HEK293 (cell line): ENCODE data around the gene ZNF445.

Source experiments
- CTCF ChIA-PET: fragments of 350-600 bp; formaldehyde crosslinking; extraction: SDS; loops from one replicate; lab custom pipeline; 2021; ENCODE audit warnings: antibody characterized with exemption; lab: Yijun Ruan, JAX
- POLR2A ChIA-PET: fragments of 300-600 bp; formaldehyde crosslinking; extraction: SDS; loops from one replicate; lab custom pipeline; 2020; ENCODE audit warnings: antibody characterized with exemption, inconsistent platforms; lab: Yijun Ruan, JAX
- H3K27ac ChIP-seq: fragments of 200-500 bp; sonication (Bioruptor generic); 2 replicates; pipeline ENCODE4 v1.5.1; 2014; ENCODE audit warnings: low read depth, low read length, control low read depth, inconsistent platforms; ENCODE audit errors: extremely low read depth
- H3K36me3 ChIP-seq, 2 experiments: fragments of 200-500 bp in 1 of 2; sonication (Bioruptor generic) in 1 of 2; 1 replicate in 1 of 2; 2 replicates in 1 of 2; pipeline ENCODE4 v1.5.1; 2014 to 2017; ENCODE audit warnings: inconsistent platforms in 2 of 2, low read length in 2 of 2; ENCODE audit not compliant: control insufficient read depth in 2 of 2, insufficient read depth in 1 of 2
- H3K4me1 ChIP-seq: fragments of 200-500 bp; sonication (Bioruptor generic); 2 replicates; pipeline ENCODE4 v1.5.1; 2014; ENCODE audit warnings: mild to moderate bottlenecking, low read length, inconsistent platforms; ENCODE audit not compliant: control insufficient read depth, insufficient read depth
- H3K4me3 ChIP-seq: 2 replicates; pipeline ENCODE4 v1.5.1; 2011; ENCODE audit warnings: low read depth, mild to moderate bottlenecking, control low read depth, low read length, moderate library complexity
- H3K9me3 ChIP-seq: fragments of 200-500 bp; sonication (Bioruptor generic); 2 replicates; pipeline ENCODE4 v1.5.1; 2014; ENCODE audit warnings: low read depth, low read length, inconsistent platforms; ENCODE audit not compliant: control insufficient read depth, insufficient read depth
- FEZF1 ChIP-seq: fragments of 450-650 bp; formaldehyde crosslinking; IDR thresholded peaks from 2 replicates; pipeline ENCODE4 v1.5.1; 2016; ENCODE audit warnings: missing biosample characterization, missing genetic modification characterization
- KLF9 ChIP-seq: fragments of 450-650 bp; formaldehyde crosslinking; IDR thresholded peaks from 2 replicates; pipeline ENCODE4 v1.5.1; 2016; ENCODE audit warnings: missing biosample characterization, missing genetic modification characterization, low read depth
- OSR2 ChIP-seq: fragments of 450-650 bp; formaldehyde crosslinking; IDR thresholded peaks from 2 replicates; pipeline ENCODE4 v1.5.1; 2016; ENCODE audit warnings: missing biosample characterization, missing genetic modification characterization
- PATZ1 ChIP-seq: fragments of 450-650 bp; formaldehyde crosslinking; IDR thresholded peaks from 2 replicates; pipeline ENCODE4 v1.5.1; 2016; ENCODE audit warnings: missing biosample characterization, missing genetic modification characterization
- PRDM2 ChIP-seq: fragments of 450-650 bp; formaldehyde crosslinking; IDR thresholded peaks from 2 replicates; pipeline ENCODE4 v1.5.1; 2016; ENCODE audit warnings: missing biosample characterization, missing genetic modification characterization, borderline replicate concordance
- SP3 ChIP-seq: fragments of 450-650 bp; formaldehyde crosslinking; IDR thresholded peaks from 2 replicates; pipeline ENCODE4 v1.5.1; 2016; ENCODE audit warnings: missing biosample characterization, missing genetic modification characterization
- ZFHX2 ChIP-seq: fragments of 450-650 bp; formaldehyde crosslinking; conservative IDR thresholded peaks from 2 replicates; pipeline ENCODE4 v1.5.1; 2016; ENCODE audit warnings: missing biosample characterization, missing genetic modification characterization
- ZNF48 ChIP-seq: fragments of 450-650 bp; formaldehyde crosslinking; IDR thresholded peaks from 2 replicates; pipeline ENCODE4 v1.5.1; 2016; ENCODE audit warnings: missing biosample characterization, missing genetic modification characterization
- ZNF510 ChIP-seq: fragments of 450-650 bp; formaldehyde crosslinking; IDR thresholded peaks from 2 replicates; pipeline ENCODE4 v1.5.1; 2018; ENCODE audit warnings: mild to moderate bottlenecking, missing genetic modification characterization, missing biosample characterization; ENCODE audit not compliant: insufficient replicate concordance
- ZNF585B ChIP-seq: fragments of 450-650 bp; formaldehyde crosslinking; IDR thresholded peaks from 2 replicates; pipeline ENCODE4 v1.5.1; 2016; ENCODE audit warnings: missing biosample characterization, missing genetic modification characterization
- ZNF600 ChIP-seq: fragments of 450-650 bp; formaldehyde crosslinking; IDR thresholded peaks from 2 replicates; pipeline ENCODE4 v1.5.1; 2016; ENCODE audit warnings: missing biosample characterization, missing genetic modification characterization
- ZNF654 ChIP-seq: fragments of 450-650 bp; formaldehyde crosslinking; IDR thresholded peaks from 2 replicates; pipeline ENCODE4 v1.5.1; 2016; ENCODE audit warnings: low read depth, missing biosample characterization, missing genetic modification characterization
- ZNF670 ChIP-seq: fragments of 450-650 bp; formaldehyde crosslinking; IDR thresholded peaks from 2 replicates; pipeline ENCODE4 v1.5.1; 2016; ENCODE audit warnings: missing biosample characterization, missing genetic modification characterization, low read depth
- ZNF830 ChIP-seq: fragments of 450-650 bp; IDR thresholded peaks from 2 replicates; pipeline ENCODE4 v1.5.0; 2018; ENCODE audit warnings: missing biosample characterization, missing genetic modification characterization, low read depth, mild to moderate bottlenecking, moderate library complexity
- TF ChIP-seq, protein P1 (sequence below): fragments of 450-650 bp; formaldehyde crosslinking; IDR thresholded peaks from 2 replicates; pipeline ENCODE4 v1.5.1; 2016; ENCODE audit warnings: missing biosample characterization, missing genetic modification characterization
- TF ChIP-seq, protein P2 (sequence below): fragments of 450-650 bp; formaldehyde crosslinking; IDR thresholded peaks from 2 replicates; pipeline ENCODE4 v1.5.1; 2016; ENCODE audit warnings: missing biosample characterization, missing genetic modification characterization

ZNF445 gene

GRCh38 chr3:44411031-44411645 is 66.3 kb downstream of the ZNF445 start (continued):
- no peak for TF ChIP-seq PATZ1 (tag by site-specific recombination)
- no peak for TF ChIP-seq ZNF670
- no peak for TF ChIP-seq ZNF48
- no peak for TF ChIP-seq ZNF600 (tag by site-specific recombination)
- TF ChIP-seq ZNF585B (tag by site-specific recombination) = no peak
- TF ChIP-seq, protein P1, sequence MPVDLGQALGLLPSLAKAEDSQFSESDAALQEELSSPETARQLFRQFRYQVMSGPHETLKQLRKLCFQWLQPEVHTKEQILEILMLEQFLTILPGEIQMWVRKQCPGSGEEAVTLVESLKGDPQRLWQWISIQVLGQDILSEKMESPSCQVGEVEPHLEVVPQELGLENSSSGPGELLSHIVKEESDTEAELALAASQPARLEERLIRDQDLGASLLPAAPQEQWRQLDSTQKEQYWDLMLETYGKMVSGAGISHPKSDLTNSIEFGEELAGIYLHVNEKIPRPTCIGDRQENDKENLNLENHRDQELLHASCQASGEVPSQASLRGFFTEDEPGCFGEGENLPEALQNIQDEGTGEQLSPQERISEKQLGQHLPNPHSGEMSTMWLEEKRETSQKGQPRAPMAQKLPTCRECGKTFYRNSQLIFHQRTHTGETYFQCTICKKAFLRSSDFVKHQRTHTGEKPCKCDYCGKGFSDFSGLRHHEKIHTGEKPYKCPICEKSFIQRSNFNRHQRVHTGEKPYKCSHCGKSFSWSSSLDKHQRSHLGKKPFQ (tag by site-specific recombination) = no peak
- TF ChIP-seq ZNF654 (tag by site-specific recombination) = no peak
- TF ChIP-seq, all 188 proteins: peak for 0

DNA sequence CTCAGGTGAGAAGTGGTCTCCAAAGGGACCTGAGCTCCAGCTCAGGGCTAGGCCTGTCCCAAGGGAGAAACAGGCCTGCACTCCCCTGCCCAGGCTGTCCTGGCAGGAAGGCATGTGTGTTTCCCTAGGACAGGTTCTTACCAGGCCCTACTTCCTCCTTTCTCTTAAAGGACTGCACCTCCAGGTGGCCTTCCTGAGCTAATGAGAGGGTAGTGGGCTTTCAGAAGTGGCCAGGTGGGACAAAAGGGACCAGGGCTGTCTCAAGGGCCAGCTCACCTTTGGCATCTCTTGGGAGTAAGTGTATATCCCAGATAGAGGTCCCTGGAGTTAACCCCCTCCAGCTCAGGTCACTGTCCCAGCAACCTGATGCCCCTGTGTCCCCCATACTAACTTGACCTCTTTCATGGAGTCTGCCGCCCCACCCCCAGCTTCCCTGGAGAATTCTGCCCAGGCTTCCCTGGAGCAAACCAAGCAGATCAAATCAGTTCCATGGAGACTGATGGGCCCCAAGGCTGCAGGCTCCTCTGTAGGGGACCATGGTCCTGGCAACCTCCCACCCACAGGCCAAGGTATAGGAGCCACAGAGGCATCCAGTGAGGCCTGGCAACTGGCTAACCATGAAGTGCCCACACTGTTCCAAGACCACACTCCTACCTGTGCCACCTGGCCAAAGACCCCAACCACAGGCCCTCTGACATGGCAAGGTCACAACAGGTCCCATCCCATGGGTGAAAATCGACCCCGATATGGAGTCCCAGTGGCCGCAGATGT is 67.6 kb downstream of the ZNF445 start:
- H3K36me3 ChIP-seq = no peaks in the 10 kb centered on the region
- H3K4me3 ChIP-seq = no peak overlapping the region
- ChIA-PET POLR2A (no interaction called here), CTCF (no interaction called here)
- H3K27ac ChIP-seq = no peak overlapping the region
- H3K9me3 ChIP-seq = no peaks in the 10 kb centered on the region
- no peaks in the 10 kb centered on the region for H3K4me1 ChIP-seq
- TF ChIP-seq ZFHX2 (tag by site-specific recombination) (no peak), FEZF1 (tag by site-specific recombination) (no peak)

- Histone ChIP-seq H3K9me3 (no peaks in the 10 kb centered on the region), H3K27ac (no peak overlapping the region), H3K4me1 (no peaks in the 10 kb centered on the region), H3K36me3 (peaks cover 0 to 11% of the 10 kb centered on the region in 2 experiments; a peak in 1 of 3 replicates), H3K4me3 (no peak overlapping the region)
- ChIA-PET CTCF (no interaction called here), POLR2A (no interaction called here)
- TF ChIP-seq, protein P2, sequence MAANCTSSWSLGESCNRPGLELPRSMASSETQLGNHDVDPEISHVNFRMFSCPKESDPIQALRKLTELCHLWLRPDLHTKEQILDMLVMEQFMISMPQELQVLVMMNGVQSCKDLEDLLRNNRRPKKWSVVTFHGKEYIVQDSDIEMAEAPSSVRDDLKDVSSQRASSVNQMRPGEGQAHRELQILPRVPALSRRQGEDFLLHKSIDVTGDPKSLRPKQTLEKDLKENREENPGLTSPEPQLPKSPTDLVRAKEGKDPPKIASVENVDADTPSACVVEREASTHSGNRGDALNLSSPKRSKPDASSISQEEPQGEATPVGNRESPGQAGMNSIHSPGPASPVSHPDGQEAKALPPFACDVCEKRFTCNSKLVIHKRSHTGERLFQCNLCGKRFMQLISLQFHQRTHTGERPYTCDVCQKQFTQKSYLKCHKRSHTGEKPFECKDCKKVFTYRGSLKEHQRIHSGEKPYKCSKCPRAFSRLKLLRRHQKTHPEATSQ (tag by site-specific recombination) = no peak
- TF ChIP-seq, all 188 proteins: peak for 0
Observed at GRCh38 chr3:44402548-44402947, 74.9 kb downstream of the ZNF445 start.

DNA sequence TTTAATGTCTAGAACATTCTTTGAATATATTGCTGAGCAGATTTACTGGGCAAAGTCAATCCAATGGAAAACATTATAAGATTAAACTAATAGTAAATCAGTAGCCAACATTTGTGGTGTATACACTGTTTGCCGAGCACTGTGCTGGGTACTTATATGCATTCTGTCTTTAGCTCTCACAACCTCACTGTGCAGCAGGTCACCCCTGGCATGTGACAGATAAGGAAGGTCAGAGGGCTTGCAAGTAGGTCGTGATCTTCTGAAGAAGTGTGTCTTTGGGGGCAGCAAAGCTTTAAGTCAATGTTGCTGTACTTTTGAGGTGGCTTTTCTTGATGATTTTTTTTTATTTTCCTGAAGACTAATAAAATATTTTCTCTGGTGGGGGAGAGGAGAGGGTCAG is 76.7 kb downstream of the ZNF445 start:
- H3K9me3 ChIP-seq = no peaks in the 10 kb centered on the region
- ChIA-PET CTCF (no interaction called here), POLR2A (interaction anchor here (1.0 kb wide), 1 partner anchor 63 kb away, joined by 3 read pairs; the partner anchor contains the start of gene TCAIM)
- no peak overlapping the region for H3K27ac ChIP-seq
- TF ChIP-seq ZNF830 (tag by site-specific recombination) (no peak), OSR2 (tag by site-specific recombination) (no peak), SP3 (no peak), ZNF585B (tag by site-specific recombination) (no peak), PRDM2 (tag by site-specific recombination) (no peak), KLF9 (tag by site-specific recombination) (no peak), ZNF510 (tag by site-specific recombination) (no peak)
- H3K4me3 ChIP-seq = no peak overlapping the region
- H3K36me3 ChIP-seq = peaks cover 0 to 11% of the 10 kb centered on the region in 2 experiments; a peak in 1 of 3 replicates
- H3K4me1 ChIP-seq = no peaks in the 10 kb centered on the region
